ENCODE measurements around the gene ADAMTSL4. TPM values are rescaled to one million over a fixed set of nuclear protein-coding genes. Genes with fewer than 3 reads are reported as not detected.

The ADAMTSL4 gene
- total and polyA plus RNA-seq, 9 of the 15 experiments (the other 6 are each of a cell fraction or from before 2014, with no cell fraction given): 12.7 to 212 (median 35.6) TPM

DNA sequence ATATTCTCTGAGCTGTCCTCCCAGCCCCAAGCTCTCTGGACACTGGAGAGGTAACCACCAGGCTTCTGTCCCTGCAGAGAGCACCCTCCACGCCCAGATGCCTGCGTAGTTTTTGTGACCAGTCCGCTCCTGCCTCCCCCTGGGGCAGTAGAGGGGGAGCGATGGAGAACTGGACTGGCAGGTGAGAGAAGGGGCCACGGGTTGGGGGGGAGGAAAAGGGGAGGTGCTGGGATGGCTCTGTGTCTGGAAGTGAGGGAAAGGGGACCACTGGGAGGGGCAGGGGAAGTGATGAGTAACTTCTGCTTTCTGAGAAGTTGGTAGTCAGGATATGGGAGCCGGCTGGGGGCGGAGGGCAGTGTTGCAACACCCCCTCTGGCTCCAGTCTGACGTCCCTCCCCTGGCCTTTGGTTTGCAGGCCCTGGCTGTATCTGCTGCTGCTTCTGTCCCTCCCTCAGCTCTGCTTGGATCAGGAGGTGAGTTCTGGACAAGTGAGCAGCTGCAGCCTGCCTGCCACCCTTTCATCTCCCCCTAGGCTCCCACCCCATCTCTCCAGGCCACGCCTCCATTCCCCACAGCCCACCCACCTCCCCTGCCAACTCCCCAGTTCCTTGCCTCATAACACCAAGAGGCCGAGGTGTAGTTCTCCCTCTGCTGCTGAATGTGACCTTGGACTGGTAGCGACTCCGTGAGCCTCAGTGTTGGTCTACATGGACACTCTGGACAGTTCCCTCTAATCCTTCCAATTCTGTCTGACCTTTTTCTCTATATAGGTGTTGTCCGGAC lies 3.1 kb downstream of the ADAMTSL4 start (continued):
- TF ChIP-seq FOXP1 (CRISPR knock-in tag; IDR thresholded peaks at IDR 0.05) (no peak), JUNB (CRISPR knock-in tag; conservative IDR thresholded peaks at IDR 0.05) (no peak), ARID2 (IDR thresholded peaks at IDR 0.05) (no peak), PHF8 (IDR thresholded peaks at IDR 0.05; ENCODE audit: borderline replicate concordance, low read length) (no peak), TCF3 (CRISPR knock-in tag; IDR thresholded peaks at IDR 0.05) (peak; percentile 42; the same call in 1 of the 2 replicates), CAMTA2 (CRISPR knock-in tag; conservative IDR thresholded peaks at IDR 0.05) (no peak), ZNF217 (CRISPR knock-in tag; IDR thresholded peaks at IDR 0.05) (no peak), BACH1 (tag; IDR thresholded peaks at IDR 0.05) (no peak), MYBL2 (IDR thresholded peaks at IDR 0.05; ENCODE audit: low read depth) (no peak), MYBL2 (CRISPR knock-in tag; IDR thresholded peaks at IDR 0.05; ENCODE audit: borderline replicate concordance) (no peak), TRIM25 (IDR thresholded peaks at IDR 0.05; ENCODE audit: borderline replicate concordance) (0 out of 2 replicates have a peak, but pooled peaks have one; percentile 27), SMAD3 (CRISPR knock-in tag; conservative IDR thresholded peaks at IDR 0.05) (no peak), MTA3 (IDR thresholded peaks at IDR 0.05; ENCODE audit: borderline replicate concordance) (peak; percentile 69; the same call in 1 of the 2 replicates), ZNF668 (CRISPR knock-in tag; IDR thresholded peaks at IDR 0.05) (no peak), ZNF197 (CRISPR knock-in tag; IDR thresholded peaks at IDR 0.05; ENCODE audit: low read depth) (no peak)
- TF ChIP-seq, protein P1, sequence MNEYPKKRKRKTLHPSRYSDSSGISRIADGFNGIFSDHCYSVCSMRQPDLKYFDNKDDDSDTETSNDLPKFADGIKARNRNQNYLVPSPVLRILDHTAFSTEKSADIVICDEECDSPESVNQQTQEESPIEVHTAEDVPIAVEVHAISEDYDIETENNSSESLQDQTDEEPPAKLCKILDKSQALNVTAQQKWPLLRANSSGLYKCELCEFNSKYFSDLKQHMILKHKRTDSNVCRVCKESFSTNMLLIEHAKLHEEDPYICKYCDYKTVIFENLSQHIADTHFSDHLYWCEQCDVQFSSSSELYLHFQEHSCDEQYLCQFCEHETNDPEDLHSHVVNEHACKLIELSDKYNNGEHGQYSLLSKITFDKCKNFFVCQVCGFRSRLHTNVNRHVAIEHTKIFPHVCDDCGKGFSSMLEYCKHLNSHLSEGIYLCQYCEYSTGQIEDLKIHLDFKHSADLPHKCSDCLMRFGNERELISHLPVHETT (CRISPR knock-in tag; conservative IDR thresholded peaks at IDR 0.05 in 1 of 2, IDR thresholded peaks at IDR 0.05 in 1 of 2): no peak; a peak in 1 of 4 replicates
- TF ChIP-seq, protein P2, sequence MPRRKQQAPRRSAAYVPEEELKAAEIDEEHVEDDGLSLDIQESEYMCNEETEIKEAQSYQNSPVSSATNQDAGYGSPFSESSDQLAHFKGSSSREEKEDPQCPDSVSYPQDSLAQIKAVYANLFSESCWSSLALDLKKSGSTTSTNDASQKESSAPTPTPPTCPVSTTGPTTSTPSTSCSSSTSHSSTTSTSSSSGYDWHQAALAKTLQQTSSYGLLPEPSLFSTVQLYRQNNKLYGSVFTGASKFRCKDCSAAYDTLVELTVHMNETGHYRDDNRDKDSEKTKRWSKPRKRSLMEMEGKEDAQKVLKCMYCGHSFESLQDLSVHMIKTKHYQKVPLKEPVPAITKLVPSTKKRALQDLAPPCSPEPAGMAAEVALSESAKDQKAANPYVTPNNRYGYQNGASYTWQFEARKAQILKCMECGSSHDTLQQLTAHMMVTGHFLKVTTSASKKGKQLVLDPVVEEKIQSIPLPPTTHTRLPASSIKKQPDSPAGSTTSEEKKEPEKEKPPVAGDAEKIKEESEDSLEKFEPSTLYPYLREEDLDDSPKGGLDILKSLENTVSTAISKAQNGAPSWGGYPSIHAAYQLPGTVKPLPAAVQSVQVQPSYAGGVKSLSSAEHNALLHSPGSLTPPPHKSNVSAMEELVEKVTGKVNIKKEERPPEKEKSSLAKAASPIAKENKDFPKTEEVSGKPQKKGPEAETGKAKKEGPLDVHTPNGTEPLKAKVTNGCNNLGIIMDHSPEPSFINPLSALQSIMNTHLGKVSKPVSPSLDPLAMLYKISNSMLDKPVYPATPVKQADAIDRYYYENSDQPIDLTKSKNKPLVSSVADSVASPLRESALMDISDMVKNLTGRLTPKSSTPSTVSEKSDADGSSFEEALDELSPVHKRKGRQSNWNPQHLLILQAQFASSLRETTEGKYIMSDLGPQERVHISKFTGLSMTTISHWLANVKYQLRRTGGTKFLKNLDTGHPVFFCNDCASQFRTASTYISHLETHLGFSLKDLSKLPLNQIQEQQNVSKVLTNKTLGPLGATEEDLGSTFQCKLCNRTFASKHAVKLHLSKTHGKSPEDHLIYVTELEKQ (CRISPR knock-in tag; IDR thresholded peaks at IDR 0.05): no peak
- TF ChIP-seq, protein P3, sequence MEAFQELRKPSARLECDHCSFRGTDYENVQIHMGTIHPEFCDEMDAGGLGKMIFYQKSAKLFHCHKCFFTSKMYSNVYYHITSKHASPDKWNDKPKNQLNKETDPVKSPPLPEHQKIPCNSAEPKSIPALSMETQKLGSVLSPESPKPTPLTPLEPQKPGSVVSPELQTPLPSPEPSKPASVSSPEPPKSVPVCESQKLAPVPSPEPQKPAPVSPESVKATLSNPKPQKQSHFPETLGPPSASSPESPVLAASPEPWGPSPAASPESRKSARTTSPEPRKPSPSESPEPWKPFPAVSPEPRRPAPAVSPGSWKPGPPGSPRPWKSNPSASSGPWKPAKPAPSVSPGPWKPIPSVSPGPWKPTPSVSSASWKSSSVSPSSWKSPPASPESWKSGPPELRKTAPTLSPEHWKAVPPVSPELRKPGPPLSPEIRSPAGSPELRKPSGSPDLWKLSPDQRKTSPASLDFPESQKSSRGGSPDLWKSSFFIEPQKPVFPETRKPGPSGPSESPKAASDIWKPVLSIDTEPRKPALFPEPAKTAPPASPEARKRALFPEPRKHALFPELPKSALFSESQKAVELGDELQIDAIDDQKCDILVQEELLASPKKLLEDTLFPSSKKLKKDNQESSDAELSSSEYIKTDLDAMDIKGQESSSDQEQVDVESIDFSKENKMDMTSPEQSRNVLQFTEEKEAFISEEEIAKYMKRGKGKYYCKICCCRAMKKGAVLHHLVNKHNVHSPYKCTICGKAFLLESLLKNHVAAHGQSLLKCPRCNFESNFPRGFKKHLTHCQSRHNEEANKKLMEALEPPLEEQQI (IDR thresholded peaks at IDR 0.05): no peak

Measured in K562 (cell line).